Measurements from ENCODE around the gene USP37. TPM values are rescaled to one million over a fixed set of nuclear protein-coding genes. Genes with fewer than 3 reads are reported as not detected.

Gene USP37
- total and polyA plus RNA-seq, 2 of the 13 experiments (the other 11 are each of a cell fraction or from before 2014, with no cell fraction given), result 6.5 to 30.6 TPM

DNA sequence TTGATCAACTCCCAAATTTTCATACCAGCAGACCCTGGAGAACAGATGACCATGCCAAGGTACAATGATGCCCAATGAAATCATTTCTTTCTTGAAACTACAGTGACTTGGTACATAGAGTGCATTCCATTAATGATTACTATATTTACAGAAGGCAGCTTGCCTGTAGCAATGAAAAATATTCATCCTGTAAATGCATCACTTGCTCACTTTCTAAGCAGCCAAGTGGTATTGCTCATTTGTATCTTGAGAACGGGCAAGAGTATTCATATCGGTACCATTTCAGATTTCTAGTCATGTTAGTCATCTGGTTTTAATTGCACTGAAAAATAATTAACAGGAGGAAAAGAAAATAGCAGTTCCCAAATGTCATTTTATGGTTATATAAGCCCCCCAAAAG lies 89.6 kb downstream of the USP37 start:
- no peaks in the 10 kb centered on the region for H3K4me1 ChIP-seq (ENCODE audit: insufficient read depth, low read length)
- TF ChIP-seq ZNF672 (CRISPR knock-in tag; IDR thresholded peaks at IDR 0.05), result no peak
- TF ChIP-seq SP140L (CRISPR knock-in tag; IDR thresholded peaks at IDR 0.05; ENCODE audit: borderline replicate concordance), result no peak
- TF ChIP-seq TEAD3 (CRISPR knock-in tag; optimal IDR thresholded peaks at IDR 0.05; ENCODE audit: borderline replicate concordance), result no peak
- TF ChIP-seq, protein P1, sequence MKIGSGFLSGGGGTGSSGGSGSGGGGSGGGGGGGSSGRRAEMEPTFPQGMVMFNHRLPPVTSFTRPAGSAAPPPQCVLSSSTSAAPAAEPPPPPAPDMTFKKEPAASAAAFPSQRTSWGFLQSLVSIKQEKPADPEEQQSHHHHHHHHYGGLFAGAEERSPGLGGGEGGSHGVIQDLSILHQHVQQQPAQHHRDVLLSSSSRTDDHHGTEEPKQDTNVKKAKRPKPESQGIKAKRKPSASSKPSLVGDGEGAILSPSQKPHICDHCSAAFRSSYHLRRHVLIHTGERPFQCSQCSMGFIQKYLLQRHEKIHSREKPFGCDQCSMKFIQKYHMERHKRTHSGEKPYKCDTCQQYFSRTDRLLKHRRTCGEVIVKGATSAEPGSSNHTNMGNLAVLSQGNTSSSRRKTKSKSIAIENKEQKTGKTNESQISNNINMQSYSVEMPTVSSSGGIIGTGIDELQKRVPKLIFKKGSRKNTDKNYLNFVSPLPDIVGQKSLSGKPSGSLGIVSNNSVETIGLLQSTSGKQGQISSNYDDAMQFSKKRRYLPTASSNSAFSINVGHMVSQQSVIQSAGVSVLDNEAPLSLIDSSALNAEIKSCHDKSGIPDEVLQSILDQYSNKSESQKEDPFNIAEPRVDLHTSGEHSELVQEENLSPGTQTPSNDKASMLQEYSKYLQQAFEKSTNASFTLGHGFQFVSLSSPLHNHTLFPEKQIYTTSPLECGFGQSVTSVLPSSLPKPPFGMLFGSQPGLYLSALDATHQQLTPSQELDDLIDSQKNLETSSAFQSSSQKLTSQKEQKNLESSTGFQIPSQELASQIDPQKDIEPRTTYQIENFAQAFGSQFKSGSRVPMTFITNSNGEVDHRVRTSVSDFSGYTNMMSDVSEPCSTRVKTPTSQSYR (CRISPR knock-in tag; IDR thresholded peaks at IDR 0.05; ENCODE audit: borderline replicate concordance), result no peak
- TF ChIP-seq MIER2 (CRISPR knock-in tag; IDR thresholded peaks at IDR 0.05), result no peak
- TF ChIP-seq HOXA9 (CRISPR knock-in tag; IDR thresholded peaks at IDR 0.05; ENCODE audit: borderline replicate concordance), result no peak
- no peak for TF ChIP-seq ZNF10 (CRISPR knock-in tag; IDR thresholded peaks at IDR 0.05; ENCODE audit: borderline replicate concordance, low read depth)
- TF ChIP-seq, protein P2, sequence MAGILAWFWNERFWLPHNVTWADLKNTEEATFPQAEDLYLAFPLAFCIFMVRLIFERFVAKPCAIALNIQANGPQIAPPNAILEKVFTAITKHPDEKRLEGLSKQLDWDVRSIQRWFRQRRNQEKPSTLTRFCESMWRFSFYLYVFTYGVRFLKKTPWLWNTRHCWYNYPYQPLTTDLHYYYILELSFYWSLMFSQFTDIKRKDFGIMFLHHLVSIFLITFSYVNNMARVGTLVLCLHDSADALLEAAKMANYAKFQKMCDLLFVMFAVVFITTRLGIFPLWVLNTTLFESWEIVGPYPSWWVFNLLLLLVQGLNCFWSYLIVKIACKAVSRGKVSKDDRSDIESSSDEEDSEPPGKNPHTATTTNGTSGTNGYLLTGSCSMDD (CRISPR knock-in tag; IDR thresholded peaks at IDR 0.05), result no peak
- no peak for TF ChIP-seq ZNF652 (CRISPR knock-in tag; IDR thresholded peaks at IDR 0.05; ENCODE audit: borderline replicate concordance, low read depth)
- TF ChIP-seq MED8 (CRISPR knock-in tag; IDR thresholded peaks at IDR 0.05; ENCODE audit: insufficient replicate concordance), result no peak
- TF ChIP-seq RXRB (CRISPR knock-in tag; IDR thresholded peaks at IDR 0.05; ENCODE audit: borderline replicate concordance), result no peak
- no peak for TF ChIP-seq POGK (CRISPR knock-in tag; conservative IDR thresholded peaks at IDR 0.05)
- no peak for TF ChIP-seq ZNF337 (CRISPR knock-in tag; IDR thresholded peaks at IDR 0.05; ENCODE audit: borderline replicate concordance, low read depth)
- TF ChIP-seq IRF9 (CRISPR knock-in tag; IDR thresholded peaks at IDR 0.05; ENCODE audit: borderline replicate concordance), result no peak
- TF ChIP-seq ZFP36L2 (CRISPR knock-in tag; IDR thresholded peaks at IDR 0.05), result no peak
- no peak for TF ChIP-seq ZMAT3 (CRISPR knock-in tag; conservative IDR thresholded peaks at IDR 0.05)
- no peak for TF ChIP-seq MTF1 (CRISPR knock-in tag; IDR thresholded peaks at IDR 0.05)
- TF ChIP-seq MIER3 (CRISPR knock-in tag; IDR thresholded peaks at IDR 0.05; ENCODE audit: borderline replicate concordance), result no peak
- no peak for TF ChIP-seq ZNF382 (CRISPR knock-in tag; IDR thresholded peaks at IDR 0.05; ENCODE audit: borderline replicate concordance)
- no peak for TF ChIP-seq SSRP1 (CRISPR knock-in tag; IDR thresholded peaks at IDR 0.05)
- H4K20me1 ChIP-seq (ENCODE audit: insufficient read depth, low read length), result no peaks in the 10 kb centered on the region
- 93% methylated on average over 2 of the region's 2 CpGs for WGBS (ENCODE audit: low lambda C conversion rate)
- FAIRE-seq (no peak), ATAC-seq (no peak), DNase-seq (ENCODE audit: low spot score) (no peak)
- in situ Hi-C loops (cut with HindIII; ENCODE audit: extremely low pct_ligation_motif_present, low pct_unique_long_range_greater_than_20kb), result no loop called here
- intact Hi-C loops (cut with micrococcal nuclease; ENCODE audit: unreplicated experiment), result no loop called here
- H3K9me3 ChIP-seq (ENCODE audit: low read length), result no peaks in the 10 kb centered on the region
- no peak overlapping the region for H3K9ac ChIP-seq (ENCODE audit: insufficient read depth, low read depth, low read length)
- H3K4me3 ChIP-seq (replicated peaks in 1 of 3; ENCODE audit: insufficient read depth in 1 of 3, low read depth in 2 of 3, low read length in 3 of 3), result no peak overlapping the region
- no peak overlapping the region for H3K4me2 ChIP-seq (ENCODE audit: low read depth, low read length)
- no peaks in the 10 kb centered on the region for H3K27me3 ChIP-seq (ENCODE audit: control insufficient read depth in 1 of 2, insufficient read depth in 2 of 2, low read length in 2 of 2)
- H2AFZ ChIP-seq (ENCODE audit: low read length), result no peak overlapping the region
- no TSS peak for BruUV-seq (replicated peaks)
- no peaks in the 10 kb centered on the region for H3K79me2 ChIP-seq (ENCODE audit: insufficient read depth, low read length)
- peaks cover 23 to 63% of the 10 kb centered on the region in 2 experiments for H3K36me3 ChIP-seq (replicated peaks in 1 of 2; ENCODE audit: control insufficient read depth in 1 of 2, insufficient read depth in 2 of 2, low read length in 2 of 2)
- ChIA-PET CTCF (ENCODE audit: low intra/inter-chr PET ratio, low total read pairs) (no interaction called here), POLR2A (no interaction called here)
- no peak overlapping the region for H3K27ac ChIP-seq (ENCODE audit: extremely low read length, insufficient read depth, low read length)

Measured in HepG2 (cell line).